Activated CD8-positive, alpha-beta T cell treated with anti-CD3 and anti-CD28 coated beads for 36 hours (primary cell): Measurements from ENCODE around the gene MAD2L2. TPM values are rescaled to one million over a fixed set of nuclear protein-coding genes. Genes with fewer than 3 reads are reported as not detected.

Experiments used
- ATAC-seq: fragments of 200-7000 bp; cut with Tn5 transposase; one replicate; pipeline ENCODE4 v1.10.0; 2021; ENCODE audit warnings: mild to moderate bottlenecking, moderate library complexity
- CTCF ChIA-PET: fragments of 350-600 bp; sonication (Branson Sonifier 250); formaldehyde crosslinking; loops from one replicate; lab custom pipeline; 2021; ENCODE audit warnings: antibody characterized with exemption; lab: Charles Lee
- POLR2A ChIA-PET: fragments of 350-600 bp; sonication (Branson Sonifier 250); formaldehyde crosslinking; loops from one replicate; lab custom pipeline; 2021; ENCODE audit warnings: antibody characterized with exemption; lab: Charles Lee
- DNase-seq: peaks from one replicate; pipeline ENCODE4 v3.0.0-alpha.2; 2020
- H3K27ac Mint-ChIP-seq: one replicate; pipeline ENCODE4 v1.8.0; 2021; ENCODE audit warnings: mild to moderate bottlenecking, mixed read lengths
- H3K27me3 Mint-ChIP-seq: one replicate; pipeline ENCODE4 v1.8.0; 2021; ENCODE audit warnings: mixed read lengths
- H3K36me3 Mint-ChIP-seq: one replicate; pipeline ENCODE4 v1.8.0; 2021; ENCODE audit warnings: low read depth, mixed read lengths
- H3K4me1 Mint-ChIP-seq: one replicate; pipeline ENCODE4 v1.8.0; 2021; ENCODE audit warnings: low read depth, mixed read lengths
- H3K4me3 Mint-ChIP-seq: one replicate; pipeline ENCODE4 v1.8.0; 2021; ENCODE audit warnings: mild to moderate bottlenecking, moderate library complexity, mixed read lengths
- H3K9me3 Mint-ChIP-seq: one replicate; pipeline ENCODE4 v1.8.0; 2021; ENCODE audit warnings: mixed read lengths
- CTCF ChIP-seq: fragments of 200-600 bp; IDR thresholded peaks from one replicate; pipeline ENCODE4 v1.8.0; 2022; ENCODE audit warnings: antibody characterized with exemption, mild to moderate bottlenecking
- intact Hi-C: fragments of 100-400 bp; cut with micrococcal nuclease; formaldehyde crosslinking; loops from one replicate; pipeline ENCODE4 v1.10.0; 2022
- total RNA-seq, 2 experiments: library from RNA; stranded (reverse); gene quantifications; one replicate each; pipeline ENCODE4 v1.2.3, GENCODE V29; 2021

The MAD2L2 gene
- total RNA-seq, 2 experiments from 2014 or later = 86.5 to 90.4 TPM

- no peak overlapping the region for H3K27ac Mint-ChIP-seq
- H3K4me3 Mint-ChIP-seq = no peak overlapping the region
- ATAC-seq = no peak
- POLR2A ChIA-PET = interaction anchor here (0.9 to 2.8 kb wide), 6 partner anchors 10 to 376 kb away, joined by 3 to 14 read pairs (median 8); partner anchors contain the start of gene FBXO6
- intact Hi-C loops = no loop called here
- no peaks in the 10 kb centered on the region for H3K9me3 Mint-ChIP-seq
- no peaks in the 10 kb centered on the region for H3K27me3 Mint-ChIP-seq
- no peak for DNase-seq
- peaks cover 11% of the 10 kb centered on the region for H3K4me1 Mint-ChIP-seq
- TF ChIP-seq CTCF = no peak
- CTCF ChIA-PET = interaction anchor here (1.2 to 9.4 kb wide), 12 partner anchors 10 to 684 kb away, joined by 4 to 136 read pairs (median 10); partner anchors contain the start of genes AGTRAP, FBXO2, FBXO44 and FBXO6
- no peaks in the 10 kb centered on the region for H3K36me3 Mint-ChIP-seq
These were observed 39.6 kb upstream of the MAD2L2 start for GRCh38 chr1:11720525-11720924.

- peak overlapping the region; percentile 73 for H3K4me3 Mint-ChIP-seq
- ATAC-seq (no peak), DNase-seq (no peak)
- POLR2A ChIA-PET = interaction anchor here (0.9 to 2.8 kb wide), 17 partner anchors 11 to 376 kb away, joined by 3 to 14 read pairs (median 4); partner anchors contain the start of genes CLCN6, FBXO6 and MTHFR
- intact Hi-C loops = no loop called here
- CTCF ChIA-PET = interaction anchor here (0.6 to 9.4 kb wide), 28 partner anchors 10 to 683 kb away, joined by 3 to 136 read pairs (median 6); partner anchors contain the start of genes AGTRAP, CLCN6, FBXO2 and FBXO44
- peaks cover 11% of the 10 kb centered on the region for H3K4me1 Mint-ChIP-seq
- H3K36me3 Mint-ChIP-seq = no peaks in the 10 kb centered on the region
- no peaks in the 10 kb centered on the region for H3K9me3 Mint-ChIP-seq
- TF ChIP-seq CTCF = no peak
- H3K27me3 Mint-ChIP-seq = no peaks in the 10 kb centered on the region
- H3K27ac Mint-ChIP-seq = peak overlapping the region; percentile 91
These were observed 39.1 kb upstream of the MAD2L2 start for GRCh38 chr1:11720033-11720376.

- ChIA-PET POLR2A (interaction anchor here (0.9 to 2.8 kb wide), 18 partner anchors 11 to 375 kb away, joined by 3 to 14 read pairs (median 4); partner anchors contain the start of genes CLCN6, FBXO6 and MTHFR), CTCF (interaction anchor here (0.6 to 9.4 kb wide), 29 partner anchors 9 to 683 kb away, joined by 3 to 136 read pairs (median 6); partner anchors contain the start of genes AGTRAP, CLCN6, DISP3 and FBXO2)
- Mint-ChIP-seq H3K36me3 (no peaks in the 10 kb centered on the region), H3K27me3 (no peaks in the 10 kb centered on the region), H3K27ac (peak overlapping the region; percentile 91), H3K4me3 (peak overlapping the region; percentile 73), H3K4me1 (peaks cover 11% of the 10 kb centered on the region), H3K9me3 (no peaks in the 10 kb centered on the region)
- peak; percentile 87 for ATAC-seq
- peak; percentile 99 for TF ChIP-seq CTCF
- peak; percentile 93 for DNase-seq
- intact Hi-C loops = loop anchor here (5.0 kb wide), 1 partner anchor 72 kb away; no protein-coding TSS in a partner anchor
These were observed 38.5 kb upstream of the MAD2L2 start for GRCh38 chr1:11719313-11720032.

GRCh38 chr1:11714831-11715575 is 34.1 kb upstream of the MAD2L2 start:
- Mint-ChIP-seq H3K9me3 (no peaks in the 10 kb centered on the region), H3K27ac (no peak overlapping the region), H3K27me3 (no peaks in the 10 kb centered on the region), H3K36me3 (no peaks in the 10 kb centered on the region), H3K4me3 (no peak overlapping the region), H3K4me1 (peaks cover 10% of the 10 kb centered on the region)
- POLR2A ChIA-PET = interaction anchor here (1.2 kb wide), 1 partner anchor 193 kb away, joined by 3 read pairs; no protein-coding TSS in a partner anchor
- DNase-seq = no peak
- TF ChIP-seq CTCF = no peak
- CTCF ChIA-PET = interaction anchor here (1.4 to 2.7 kb wide), 5 partner anchors 17 to 71 kb away, joined by 3 to 11 read pairs (median 5); no protein-coding TSS in a partner anchor
- intact Hi-C loops = loop anchor here (5.0 kb wide), 1 partner anchor 68 kb away; no protein-coding TSS in a partner anchor
- ATAC-seq = no peak
